Activated B cell treated with CpG ODN at 0.5 μM for 24 hours (primary cell): Measurements from ENCODE around the gene GFI1. TPM values are rescaled to one million over a fixed set of nuclear protein-coding genes. Genes with fewer than 3 reads are reported as not detected.
"Not testable (repeated sequence)": the region's sequence is repeated elsewhere in the genome, so short reads cannot be mapped to it uniquely, and the experiment has no call there.

Experiments used
- ATAC-seq: fragments of 200-7000 bp; cut with Tn5 transposase; one replicate; pipeline ENCODE4 v1.10.0; 2021; ENCODE audit warnings: low read depth, mild to moderate bottlenecking, moderate library complexity
- CTCF ChIA-PET: fragments of 350-600 bp; sonication (Branson Sonifier 250); formaldehyde crosslinking; loops from one replicate; lab custom pipeline; 2021; ENCODE audit warnings: antibody characterized with exemption; lab: Charles Lee
- POLR2A ChIA-PET: fragments of 350-600 bp; sonication (Branson Sonifier 250); formaldehyde crosslinking; loops from one replicate; lab custom pipeline; 2021; ENCODE audit warnings: antibody characterized with exemption; lab: Charles Lee
- DNase-seq: peaks from one replicate; pipeline ENCODE4 v3.0.0; 2022
- H3K27ac Mint-ChIP-seq: one replicate; pipeline ENCODE4 v1.8.0; 2020; ENCODE audit warnings: mixed read lengths
- H3K27me3 Mint-ChIP-seq: one replicate; pipeline ENCODE4 v1.8.0; 2021; ENCODE audit warnings: mixed read lengths
- H3K36me3 Mint-ChIP-seq: one replicate; pipeline ENCODE4 v1.8.0; 2021; ENCODE audit warnings: low read depth, mixed read lengths
- H3K4me1 Mint-ChIP-seq: one replicate; pipeline ENCODE4 v1.8.0; 2021; ENCODE audit warnings: mixed read lengths
- H3K4me3 Mint-ChIP-seq: one replicate; pipeline ENCODE4 v1.8.0; 2020; ENCODE audit warnings: mild to moderate bottlenecking, mixed read lengths
- H3K9me3 Mint-ChIP-seq: one replicate; pipeline ENCODE4 v1.8.0; 2020; ENCODE audit warnings: mixed read lengths
- intact Hi-C: fragments of 100-400 bp; cut with micrococcal nuclease; formaldehyde crosslinking; loops from one replicate; pipeline ENCODE4 v1.15.1; 2024
- total RNA-seq: library from RNA; stranded (reverse); gene quantifications from 2 replicates; pipeline ENCODE4 v1.2.3, GENCODE V29; 2022
- TF ChIP-seq, protein P1 (sequence below): fragments of 200-600 bp; IDR thresholded peaks from one replicate; pipeline ENCODE4 v1.8.0; 2022; ENCODE audit warnings: antibody characterized with exemption, mild to moderate bottlenecking

GFI1 gene
- total RNA-seq, 1 donor from 2014 or later: 1.2 TPM

- no peak for ATAC-seq
- CTCF ChIA-PET: no interaction called here
- TF ChIP-seq, protein P1, sequence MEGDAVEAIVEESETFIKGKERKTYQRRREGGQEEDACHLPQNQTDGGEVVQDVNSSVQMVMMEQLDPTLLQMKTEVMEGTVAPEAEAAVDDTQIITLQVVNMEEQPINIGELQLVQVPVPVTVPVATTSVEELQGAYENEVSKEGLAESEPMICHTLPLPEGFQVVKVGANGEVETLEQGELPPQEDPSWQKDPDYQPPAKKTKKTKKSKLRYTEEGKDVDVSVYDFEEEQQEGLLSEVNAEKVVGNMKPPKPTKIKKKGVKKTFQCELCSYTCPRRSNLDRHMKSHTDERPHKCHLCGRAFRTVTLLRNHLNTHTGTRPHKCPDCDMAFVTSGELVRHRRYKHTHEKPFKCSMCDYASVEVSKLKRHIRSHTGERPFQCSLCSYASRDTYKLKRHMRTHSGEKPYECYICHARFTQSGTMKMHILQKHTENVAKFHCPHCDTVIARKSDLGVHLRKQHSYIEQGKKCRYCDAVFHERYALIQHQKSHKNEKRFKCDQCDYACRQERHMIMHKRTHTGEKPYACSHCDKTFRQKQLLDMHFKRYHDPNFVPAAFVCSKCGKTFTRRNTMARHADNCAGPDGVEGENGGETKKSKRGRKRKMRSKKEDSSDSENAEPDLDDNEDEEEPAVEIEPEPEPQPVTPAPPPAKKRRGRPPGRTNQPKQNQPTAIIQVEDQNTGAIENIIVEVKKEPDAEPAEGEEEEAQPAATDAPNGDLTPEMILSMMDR: no peak
- no peak overlapping the region for H3K27ac Mint-ChIP-seq
- intact Hi-C loops: no loop called here
- no peak for DNase-seq
- H3K9me3 Mint-ChIP-seq: no peaks in the 10 kb centered on the region
- peaks cover 3% of the 10 kb centered on the region for H3K4me1 Mint-ChIP-seq
- no peak overlapping the region for H3K4me3 Mint-ChIP-seq
- POLR2A ChIA-PET: no interaction called here
- no peaks in the 10 kb centered on the region for H3K36me3 Mint-ChIP-seq
- no peaks in the 10 kb centered on the region for H3K27me3 Mint-ChIP-seq
Measured at GRCh38 chr1:92441697-92442342, 44.9 kb downstream of the GFI1 start.

DNA sequence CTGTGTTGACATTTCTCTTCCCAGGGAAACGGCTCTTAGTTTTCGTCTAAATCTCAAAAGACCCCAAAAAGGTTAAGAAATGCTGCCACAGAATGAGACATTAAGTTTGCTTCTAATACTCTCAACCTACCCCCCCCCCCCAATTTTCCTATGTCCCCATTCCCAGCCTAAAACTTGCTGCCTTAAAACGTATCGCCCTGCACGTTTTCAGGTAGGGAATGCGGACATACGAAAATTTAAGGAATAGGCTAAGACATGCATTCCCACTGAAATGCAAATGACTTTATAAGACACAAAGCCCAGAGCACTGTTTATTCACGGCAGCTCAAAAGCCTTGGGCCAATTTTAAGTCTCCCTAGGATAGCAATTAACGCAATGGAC is 45.4 kb downstream of the GFI1 start:
- Mint-ChIP-seq H3K36me3 (no peaks in the 10 kb centered on the region), H3K4me1 (peaks cover 3% of the 10 kb centered on the region), H3K9me3 (no peaks in the 10 kb centered on the region), H3K27me3 (no peaks in the 10 kb centered on the region), H3K27ac (no peak overlapping the region), H3K4me3 (no peak overlapping the region)
- DNase-seq (no peak), ATAC-seq (no peak)
- ChIA-PET POLR2A (no interaction called here), CTCF (no interaction called here)
- intact Hi-C loops: no loop called here
- TF ChIP-seq, protein P1: no peak

DNA sequence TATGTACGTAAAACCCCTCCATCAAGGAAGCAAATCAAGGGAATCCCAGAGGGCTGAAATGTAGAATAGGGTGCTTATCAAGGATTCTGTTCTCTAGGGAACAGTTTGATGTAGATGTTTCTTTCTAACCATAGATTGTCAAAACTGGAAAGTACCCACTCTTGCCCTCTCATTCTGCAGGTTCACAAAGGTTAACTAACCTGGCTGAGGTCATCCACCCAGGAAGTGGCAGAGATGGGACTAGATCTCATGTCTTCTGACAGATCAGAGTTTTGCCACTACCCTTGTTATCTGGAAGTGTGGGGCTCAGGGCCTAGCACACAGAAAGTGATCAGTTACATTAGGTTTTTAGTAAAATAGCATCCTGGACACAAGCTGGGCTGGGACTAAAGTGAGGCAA is 47.4 kb downstream of the GFI1 start:
- TF ChIP-seq, protein P1: no peak
- peaks cover 3% of the 10 kb centered on the region for H3K4me1 Mint-ChIP-seq
- H3K36me3 Mint-ChIP-seq: no peaks in the 10 kb centered on the region
- no peaks in the 10 kb centered on the region for H3K27me3 Mint-ChIP-seq
- CTCF ChIA-PET: no interaction called here
- no peak overlapping the region for H3K4me3 Mint-ChIP-seq
- intact Hi-C loops: no loop called here
- DNase-seq: no peak
- H3K27ac Mint-ChIP-seq: no peak overlapping the region
- POLR2A ChIA-PET: no interaction called here
- no peak for ATAC-seq
- H3K9me3 Mint-ChIP-seq: no peaks in the 10 kb centered on the region

GRCh38 chr1:92434572-92434971 is 52.2 kb downstream of the GFI1 start:
- DNase-seq, POLR2A ChIA-PET, H3K9me3 Mint-ChIP-seq, H3K27me3 Mint-ChIP-seq, intact Hi-C loops, H3K36me3 Mint-ChIP-seq, CTCF ChIA-PET, H3K27ac Mint-ChIP-seq, ATAC-seq, H3K4me1 Mint-ChIP-seq, H3K4me3 Mint-ChIP-seq: not testable (repeated sequence)

- Mint-ChIP-seq H3K9me3 (peaks cover 4% of the 10 kb centered on the region), H3K36me3 (no peaks in the 10 kb centered on the region), H3K4me1 (no peaks in the 10 kb centered on the region), H3K27ac (no peak overlapping the region), H3K27me3 (peaks cover 2% of the 10 kb centered on the region), H3K4me3 (no peak overlapping the region)
- intact Hi-C loops: no loop called here
- no peak for ATAC-seq
- TF ChIP-seq, protein P1: no peak
- CTCF ChIA-PET: no interaction called here
- no peak for DNase-seq
- POLR2A ChIA-PET: no interaction called here
Measured at GRCh38 chr1:92430030-92430429, 56.7 kb downstream of the GFI1 start.

GRCh38 chr1:92425617-92426016 is 61.1 kb downstream of the GFI1 start:
- Mint-ChIP-seq H3K27ac (no peak overlapping the region), H3K4me1 (no peaks in the 10 kb centered on the region), H3K9me3 (peaks cover 2% of the 10 kb centered on the region), H3K4me3 (no peak overlapping the region), H3K27me3 (peaks cover 2% of the 10 kb centered on the region), H3K36me3 (no peaks in the 10 kb centered on the region)
- intact Hi-C loops: no loop called here
- POLR2A ChIA-PET: no interaction called here
- no peak for DNase-seq
- CTCF ChIA-PET: no interaction called here
- ATAC-seq: no peak
- TF ChIP-seq, protein P1: no peak
